NCI-H1930 (cell line): ENCODE measurements around the gene PHF21B.
"Not testable (repeated sequence)": the region's sequence is repeated elsewhere in the genome, so short reads cannot be mapped to it uniquely, and the experiment has no call there.

ENCODE experiments used
- DNase-seq, 2 experiments: peaks; one replicate each; lab custom pipeline; 2025; lab: John Stamatoyannopoulos, UW

Gene PHF21B

GRCh38 chr22:44962741-44963454 lies 46.9 kb downstream of the PHF21B start:
- DNase-seq = no peak

GRCh38 chr22:44961682-44962081 lies 48.1 kb downstream of the PHF21B start:
- DNase-seq = not testable (repeated sequence)

DNA sequence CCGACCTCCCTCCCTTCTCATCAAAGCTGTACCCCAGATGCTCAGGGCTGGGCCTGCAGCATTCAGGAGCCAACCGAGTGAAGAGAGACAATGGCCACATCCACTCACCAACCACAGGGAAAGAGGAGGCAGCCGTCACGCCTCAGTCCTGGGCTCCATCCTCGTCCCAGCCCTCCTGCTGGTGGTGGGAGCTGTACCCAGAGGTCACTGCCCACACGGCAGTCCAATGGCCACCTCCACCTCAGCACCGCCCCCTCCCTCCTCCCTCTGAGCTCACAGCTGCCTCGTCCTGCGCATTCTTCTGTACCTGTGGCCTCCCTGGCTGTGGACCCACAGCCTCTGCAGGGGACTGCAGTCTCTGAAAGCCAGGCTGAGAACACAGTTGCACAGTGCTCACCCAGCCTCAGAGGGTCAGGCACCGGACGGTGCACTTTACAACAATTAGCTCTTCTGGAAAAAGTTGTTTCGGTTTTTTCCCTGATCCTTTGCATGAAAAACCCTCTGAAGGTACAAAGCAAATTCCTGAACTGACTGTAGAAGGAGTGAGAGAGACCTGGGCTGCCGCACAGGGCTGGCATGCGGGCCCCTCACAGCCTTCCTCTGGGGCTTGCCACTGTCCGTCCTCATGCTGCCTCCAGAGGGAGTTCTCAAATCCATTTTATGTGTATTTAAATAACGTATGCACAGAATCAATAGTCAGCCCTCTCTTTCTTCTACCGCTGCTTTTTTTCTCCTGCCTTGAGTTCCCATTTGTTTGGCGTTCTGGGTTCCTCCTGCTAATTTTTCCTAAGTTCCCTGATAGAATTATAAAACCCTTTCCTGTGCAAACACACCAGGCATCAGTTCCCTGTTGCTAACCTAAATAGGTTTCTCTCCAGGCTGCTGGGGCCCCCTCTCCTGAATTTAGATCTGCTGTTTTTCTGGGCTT lies 52.7 kb downstream of the PHF21B start:
- DNase-seq = no peak

- no peak for DNase-seq
Measured at GRCh38 chr22:44955102-44955501, 54.7 kb downstream of the PHF21B start.

DNA sequence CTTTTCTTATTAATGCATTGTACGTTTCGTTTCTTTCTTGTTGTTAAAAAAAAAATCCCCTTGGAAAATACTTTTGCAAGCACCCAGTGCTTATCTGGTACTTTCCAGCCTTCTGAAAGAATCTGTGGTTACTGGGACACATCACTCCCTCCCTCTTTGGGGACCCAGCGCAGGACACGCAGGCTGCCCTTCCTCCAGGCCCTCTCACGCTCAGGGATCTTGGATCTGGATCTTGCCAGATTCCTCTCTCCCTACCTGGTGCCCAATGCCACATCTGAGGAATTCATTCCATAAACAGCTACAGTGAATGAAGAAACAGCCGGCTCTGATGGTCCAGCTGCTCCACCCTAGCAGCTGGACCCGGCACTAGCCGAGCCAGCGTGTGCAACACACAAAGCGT lies 55.7 kb downstream of the PHF21B start:
- DNase-seq = no peak

GRCh38 chr22:44952863-44953746 lies 56.7 kb downstream of the PHF21B start:
- DNase-seq = no peak

- DNase-seq = no peak
Measured at GRCh38 chr22:44951510-44951816, 58.3 kb downstream of the PHF21B start.

- DNase-seq = no peak
Measured at GRCh38 chr22:44950806-44951509, 58.8 kb downstream of the PHF21B start.

GRCh38 chr22:44947846-44948245 lies 62.0 kb downstream of the PHF21B start:
- no peak for DNase-seq

DNA sequence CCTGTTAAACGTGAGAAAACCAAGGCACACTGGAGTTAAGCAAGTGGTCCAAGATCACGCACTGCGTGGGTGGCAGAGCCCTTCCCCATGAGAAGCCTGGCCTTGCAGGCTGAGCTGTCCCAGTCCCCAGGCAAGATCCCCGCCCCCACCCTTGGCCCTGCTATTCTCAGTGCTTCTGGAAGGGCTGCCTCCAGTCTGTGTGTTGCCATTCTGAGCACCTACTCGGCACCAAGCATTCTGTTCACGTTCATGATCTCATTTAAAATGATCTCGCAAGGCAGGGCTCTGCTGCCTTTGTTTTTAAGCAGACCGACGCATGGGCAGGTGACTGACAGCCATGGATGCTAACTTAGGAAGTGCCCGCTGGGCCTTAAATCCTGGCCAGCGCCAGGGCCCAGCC lies 62.8 kb downstream of the PHF21B start:
- DNase-seq = no peak

- DNase-seq = no peak
Measured at GRCh38 chr22:44944883-44945601, 64.8 kb downstream of the PHF21B start.

- DNase-seq = no peak
Measured at GRCh38 chr22:44943701-44944324, 66.0 kb downstream of the PHF21B start.

DNA sequence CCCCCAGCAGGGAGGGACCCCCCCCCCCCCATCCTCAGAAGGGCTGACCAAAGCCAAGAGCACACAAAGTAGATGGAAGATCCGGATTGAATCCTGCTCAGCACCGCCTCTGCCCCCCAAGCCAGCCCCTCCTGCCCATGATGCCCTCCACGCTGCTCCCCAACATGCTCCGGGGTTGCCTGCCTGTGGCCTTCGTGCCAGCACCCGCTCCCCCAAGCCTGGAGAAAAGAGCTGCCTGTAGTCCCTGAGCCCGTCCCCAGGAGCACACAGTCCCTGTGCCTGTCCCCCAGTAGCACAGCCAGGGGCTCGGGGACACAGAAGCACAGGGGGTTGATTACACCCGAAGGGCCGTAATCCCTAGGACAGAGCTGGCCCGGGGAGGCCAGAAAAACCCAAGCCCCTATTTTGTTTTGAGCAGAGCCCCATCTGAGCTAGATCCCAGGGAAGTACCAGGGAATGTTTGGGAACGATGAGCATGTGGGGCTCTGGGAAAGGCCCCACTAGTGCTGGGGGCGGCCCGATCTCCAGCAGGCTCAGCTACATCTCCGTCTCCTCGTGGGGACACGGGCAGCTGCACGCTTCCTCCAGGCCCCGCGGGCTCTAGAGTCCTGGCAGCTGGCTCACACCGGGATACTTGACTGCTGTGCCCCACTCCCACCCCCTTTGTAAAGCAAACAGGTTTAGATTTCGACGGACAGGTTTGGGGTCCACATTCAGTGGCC lies 66.7 kb downstream of the PHF21B start:
- DNase-seq = no peak

DNA sequence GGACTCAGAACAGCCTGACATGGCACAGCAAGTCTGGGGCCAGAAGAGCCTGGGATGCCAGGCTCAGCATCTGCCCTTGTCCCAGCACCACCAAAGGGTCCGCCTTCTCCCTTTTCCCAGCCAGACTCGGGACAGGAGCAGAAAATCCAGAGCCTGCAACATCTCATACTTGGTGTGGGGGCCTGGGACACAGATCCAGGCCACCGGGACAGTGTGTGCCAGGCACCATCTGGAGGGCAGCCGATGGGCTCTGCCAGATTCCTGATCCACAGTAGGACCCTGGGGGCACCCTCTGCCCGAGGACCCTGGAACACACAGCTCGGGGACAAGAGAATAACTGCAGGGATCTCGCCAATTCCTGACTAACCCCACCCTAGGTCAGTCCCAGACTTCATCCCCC lies 67.7 kb downstream of the PHF21B start:
- no peak for DNase-seq

- DNase-seq = no peak
Measured at GRCh38 chr22:44941207-44941606, 68.6 kb downstream of the PHF21B start.

GRCh38 chr22:44940130-44940529 lies 69.7 kb downstream of the PHF21B start:
- no peak for DNase-seq

GRCh38 chr22:44939451-44939850 lies 70.4 kb downstream of the PHF21B start:
- DNase-seq = no peak

- no peak for DNase-seq
Measured at GRCh38 chr22:44938886-44939285, 70.9 kb downstream of the PHF21B start.

- DNase-seq = no peak
Measured at GRCh38 chr22:44937216-44937615, 72.6 kb downstream of the PHF21B start.

GRCh38 chr22:44936201-44936600 lies 73.6 kb downstream of the PHF21B start:
- DNase-seq = no peak
